H1 (cell line): Measurements from ENCODE around the gene SYDE1.

Source experiments
- CEBPB ChIP-seq: IDR thresholded peaks from 2 replicates; pipeline ENCODE4 v1.6.1; 2012; ENCODE audit warnings: low read depth, low read length
- GTF2F1 ChIP-seq: IDR thresholded peaks from 2 replicates; pipeline ENCODE4 v1.6.1; 2012; ENCODE audit warnings: low read depth, low read length, improper control_type of control experiment, borderline replicate concordance
- JUND ChIP-seq: IDR thresholded peaks from 2 replicates; pipeline ENCODE4 v1.6.1; 2011; ENCODE audit warnings: mild to moderate bottlenecking, improper control_type of control experiment, low read length
- TF ChIP-seq, protein P1 (sequence below): fragments of 300-600 bp; sonication (generic); IDR thresholded peaks from 2 replicates; pipeline ENCODE4 v1.7.1; 2012; ENCODE audit warnings: low read length, moderate library complexity, mild to moderate bottlenecking, inconsistent platforms; ENCODE audit not compliant: insufficient replicate concordance

DNA sequence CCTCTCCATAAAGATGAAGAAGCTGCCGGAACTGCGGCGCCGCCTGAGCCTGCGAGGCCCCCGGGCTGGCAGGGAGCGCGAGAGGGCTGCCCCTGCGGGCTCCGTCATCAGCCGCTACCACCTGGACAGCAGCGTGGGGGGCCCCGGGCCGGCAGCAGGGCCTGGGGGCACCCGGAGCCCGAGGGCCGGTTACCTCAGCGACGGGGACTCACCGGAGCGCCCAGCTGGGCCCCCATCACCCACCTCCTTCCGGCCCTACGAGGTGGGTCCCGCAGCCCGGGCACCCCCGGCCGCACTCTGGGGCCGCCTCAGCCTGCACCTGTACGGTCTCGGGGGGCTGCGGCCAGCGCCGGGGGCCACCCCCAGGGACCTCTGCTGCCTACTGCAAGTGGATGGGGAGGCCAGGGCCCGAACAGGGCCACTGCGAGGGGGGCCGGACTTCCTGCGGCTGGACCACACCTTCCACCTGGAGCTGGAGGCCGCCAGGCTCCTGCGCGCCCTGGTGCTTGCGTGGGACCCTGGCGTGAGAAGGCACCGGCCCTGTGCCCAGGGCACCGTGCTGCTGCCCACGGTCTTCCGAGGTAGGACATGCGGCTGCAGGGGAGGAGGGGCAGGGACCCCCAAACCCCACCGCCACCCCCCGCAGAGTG, 2.7 kb downstream of the SYDE1 start:
- TF ChIP-seq GTF2F1 (no peak), CEBPB (no peak), JUND (no peak)
- TF ChIP-seq, protein P1, sequence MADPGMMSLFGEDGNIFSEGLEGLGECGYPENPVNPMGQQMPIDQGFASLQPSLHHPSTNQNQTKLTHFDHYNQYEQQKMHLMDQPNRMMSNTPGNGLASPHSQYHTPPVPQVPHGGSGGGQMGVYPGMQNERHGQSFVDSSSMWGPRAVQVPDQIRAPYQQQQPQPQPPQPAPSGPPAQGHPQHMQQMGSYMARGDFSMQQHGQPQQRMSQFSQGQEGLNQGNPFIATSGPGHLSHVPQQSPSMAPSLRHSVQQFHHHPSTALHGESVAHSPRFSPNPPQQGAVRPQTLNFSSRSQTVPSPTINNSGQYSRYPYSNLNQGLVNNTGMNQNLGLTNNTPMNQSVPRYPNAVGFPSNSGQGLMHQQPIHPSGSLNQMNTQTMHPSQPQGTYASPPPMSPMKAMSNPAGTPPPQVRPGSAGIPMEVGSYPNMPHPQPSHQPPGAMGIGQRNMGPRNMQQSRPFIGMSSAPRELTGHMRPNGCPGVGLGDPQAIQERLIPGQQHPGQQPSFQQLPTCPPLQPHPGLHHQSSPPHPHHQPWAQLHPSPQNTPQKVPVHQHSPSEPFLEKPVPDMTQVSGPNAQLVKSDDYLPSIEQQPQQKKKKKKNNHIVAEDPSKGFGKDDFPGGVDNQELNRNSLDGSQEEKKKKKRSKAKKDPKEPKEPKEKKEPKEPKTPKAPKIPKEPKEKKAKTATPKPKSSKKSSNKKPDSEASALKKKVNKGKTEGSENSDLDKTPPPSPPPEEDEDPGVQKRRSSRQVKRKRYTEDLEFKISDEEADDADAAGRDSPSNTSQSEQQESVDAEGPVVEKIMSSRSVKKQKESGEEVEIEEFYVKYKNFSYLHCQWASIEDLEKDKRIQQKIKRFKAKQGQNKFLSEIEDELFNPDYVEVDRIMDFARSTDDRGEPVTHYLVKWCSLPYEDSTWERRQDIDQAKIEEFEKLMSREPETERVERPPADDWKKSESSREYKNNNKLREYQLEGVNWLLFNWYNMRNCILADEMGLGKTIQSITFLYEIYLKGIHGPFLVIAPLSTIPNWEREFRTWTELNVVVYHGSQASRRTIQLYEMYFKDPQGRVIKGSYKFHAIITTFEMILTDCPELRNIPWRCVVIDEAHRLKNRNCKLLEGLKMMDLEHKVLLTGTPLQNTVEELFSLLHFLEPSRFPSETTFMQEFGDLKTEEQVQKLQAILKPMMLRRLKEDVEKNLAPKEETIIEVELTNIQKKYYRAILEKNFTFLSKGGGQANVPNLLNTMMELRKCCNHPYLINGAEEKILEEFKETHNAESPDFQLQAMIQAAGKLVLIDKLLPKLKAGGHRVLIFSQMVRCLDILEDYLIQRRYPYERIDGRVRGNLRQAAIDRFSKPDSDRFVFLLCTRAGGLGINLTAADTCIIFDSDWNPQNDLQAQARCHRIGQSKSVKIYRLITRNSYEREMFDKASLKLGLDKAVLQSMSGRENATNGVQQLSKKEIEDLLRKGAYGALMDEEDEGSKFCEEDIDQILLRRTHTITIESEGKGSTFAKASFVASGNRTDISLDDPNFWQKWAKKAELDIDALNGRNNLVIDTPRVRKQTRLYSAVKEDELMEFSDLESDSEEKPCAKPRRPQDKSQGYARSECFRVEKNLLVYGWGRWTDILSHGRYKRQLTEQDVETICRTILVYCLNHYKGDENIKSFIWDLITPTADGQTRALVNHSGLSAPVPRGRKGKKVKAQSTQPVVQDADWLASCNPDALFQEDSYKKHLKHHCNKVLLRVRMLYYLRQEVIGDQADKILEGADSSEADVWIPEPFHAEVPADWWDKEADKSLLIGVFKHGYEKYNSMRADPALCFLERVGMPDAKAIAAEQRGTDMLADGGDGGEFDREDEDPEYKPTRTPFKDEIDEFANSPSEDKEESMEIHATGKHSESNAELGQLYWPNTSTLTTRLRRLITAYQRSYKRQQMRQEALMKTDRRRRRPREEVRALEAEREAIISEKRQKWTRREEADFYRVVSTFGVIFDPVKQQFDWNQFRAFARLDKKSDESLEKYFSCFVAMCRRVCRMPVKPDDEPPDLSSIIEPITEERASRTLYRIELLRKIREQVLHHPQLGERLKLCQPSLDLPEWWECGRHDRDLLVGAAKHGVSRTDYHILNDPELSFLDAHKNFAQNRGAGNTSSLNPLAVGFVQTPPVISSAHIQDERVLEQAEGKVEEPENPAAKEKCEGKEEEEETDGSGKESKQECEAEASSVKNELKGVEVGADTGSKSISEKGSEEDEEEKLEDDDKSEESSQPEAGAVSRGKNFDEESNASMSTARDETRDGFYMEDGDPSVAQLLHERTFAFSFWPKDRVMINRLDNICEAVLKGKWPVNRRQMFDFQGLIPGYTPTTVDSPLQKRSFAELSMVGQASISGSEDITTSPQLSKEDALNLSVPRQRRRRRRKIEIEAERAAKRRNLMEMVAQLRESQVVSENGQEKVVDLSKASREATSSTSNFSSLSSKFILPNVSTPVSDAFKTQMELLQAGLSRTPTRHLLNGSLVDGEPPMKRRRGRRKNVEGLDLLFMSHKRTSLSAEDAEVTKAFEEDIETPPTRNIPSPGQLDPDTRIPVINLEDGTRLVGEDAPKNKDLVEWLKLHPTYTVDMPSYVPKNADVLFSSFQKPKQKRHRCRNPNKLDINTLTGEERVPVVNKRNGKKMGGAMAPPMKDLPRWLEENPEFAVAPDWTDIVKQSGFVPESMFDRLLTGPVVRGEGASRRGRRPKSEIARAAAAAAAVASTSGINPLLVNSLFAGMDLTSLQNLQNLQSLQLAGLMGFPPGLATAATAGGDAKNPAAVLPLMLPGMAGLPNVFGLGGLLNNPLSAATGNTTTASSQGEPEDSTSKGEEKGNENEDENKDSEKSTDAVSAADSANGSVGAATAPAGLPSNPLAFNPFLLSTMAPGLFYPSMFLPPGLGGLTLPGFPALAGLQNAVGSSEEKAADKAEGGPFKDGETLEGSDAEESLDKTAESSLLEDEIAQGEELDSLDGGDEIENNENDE, result no peak
